GM18520 (cell line): ENCODE results near the gene LMAN2.

Experiments used
- ATAC-seq: cut with Tn5 transposase; IDR thresholded peaks from one replicate; pipeline ENCODE4 v1.9.1; 2021; ENCODE audit not compliant: unreplicated experiment

The LMAN2 gene

GRCh38 chr5:177290816-177291596, 60.5 kb downstream of the LMAN2 start:
- ATAC-seq: no peak

GRCh38 chr5:177288191-177288590, 63.3 kb downstream of the LMAN2 start:
- ATAC-seq: no peak
